Occipital lobe (tissue), 2 donors: ENCODE data around the gene SYNPO2L. TPM values are rescaled to one million over a fixed set of nuclear protein-coding genes. Genes with fewer than 3 reads are reported as not detected.
"Not testable (repeated sequence)": the region's sequence is repeated elsewhere in the genome, so short reads cannot be mapped to it uniquely, and the experiment has no call there.

Source experiments
- DNase-seq: peaks from one replicate; lab custom pipeline; 2025; lab: John Stamatoyannopoulos, UW
- total RNA-seq: library from RNA; depleted of rRNA; stranded (reverse); fragments of >200 nt; gene quantifications from one replicate; pipeline ENCODE4 v1.2.3, GENCODE V29; 2014

The SYNPO2L gene, protein sequence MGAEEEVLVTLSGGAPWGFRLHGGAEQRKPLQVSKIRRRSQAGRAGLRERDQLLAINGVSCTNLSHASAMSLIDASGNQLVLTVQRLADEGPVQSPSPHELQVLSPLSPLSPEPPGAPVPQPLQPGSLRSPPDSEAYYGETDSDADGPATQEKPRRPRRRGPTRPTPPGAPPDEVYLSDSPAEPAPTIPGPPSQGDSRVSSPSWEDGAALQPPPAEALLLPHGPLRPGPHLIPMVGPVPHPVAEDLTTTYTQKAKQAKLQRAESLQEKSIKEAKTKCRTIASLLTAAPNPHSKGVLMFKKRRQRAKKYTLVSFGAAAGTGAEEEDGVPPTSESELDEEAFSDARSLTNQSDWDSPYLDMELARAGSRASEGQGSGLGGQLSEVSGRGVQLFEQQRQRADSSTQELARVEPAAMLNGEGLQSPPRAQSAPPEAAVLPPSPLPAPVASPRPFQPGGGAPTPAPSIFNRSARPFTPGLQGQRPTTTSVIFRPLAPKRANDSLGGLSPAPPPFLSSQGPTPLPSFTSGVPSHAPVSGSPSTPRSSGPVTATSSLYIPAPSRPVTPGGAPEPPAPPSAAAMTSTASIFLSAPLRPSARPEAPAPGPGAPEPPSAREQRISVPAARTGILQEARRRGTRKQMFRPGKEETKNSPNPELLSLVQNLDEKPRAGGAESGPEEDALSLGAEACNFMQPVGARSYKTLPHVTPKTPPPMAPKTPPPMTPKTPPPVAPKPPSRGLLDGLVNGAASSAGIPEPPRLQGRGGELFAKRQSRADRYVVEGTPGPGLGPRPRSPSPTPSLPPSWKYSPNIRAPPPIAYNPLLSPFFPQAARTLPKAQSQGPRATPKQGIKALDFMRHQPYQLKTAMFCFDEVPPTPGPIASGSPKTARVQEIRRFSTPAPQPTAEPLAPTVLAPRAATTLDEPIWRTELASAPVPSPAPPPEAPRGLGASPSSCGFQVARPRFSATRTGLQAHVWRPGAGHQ
- total RNA-seq, result not detected

DNA sequence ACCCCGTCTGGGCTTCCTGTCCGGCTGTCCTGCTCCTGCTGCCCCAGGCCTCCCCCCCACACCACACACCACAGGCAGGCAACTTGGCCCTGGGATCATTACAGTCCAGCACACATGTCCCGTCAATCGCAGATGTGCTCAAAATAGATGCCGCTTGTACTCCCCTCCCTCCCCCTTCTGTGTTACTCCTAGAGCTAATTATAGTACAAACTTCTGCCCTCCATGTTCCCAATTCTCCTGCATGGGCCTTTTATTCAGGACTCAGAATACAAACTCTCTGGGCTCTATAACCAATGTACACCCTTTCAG, at the start of gene SYNPO2L:
Gene SYNPO2L, minus strand, starts transcription at position 40 of the 309 bp plus-strand sequence. CDS start 107 bp downstream, outside the sequence.
- DNase-seq, result no peak

DNA sequence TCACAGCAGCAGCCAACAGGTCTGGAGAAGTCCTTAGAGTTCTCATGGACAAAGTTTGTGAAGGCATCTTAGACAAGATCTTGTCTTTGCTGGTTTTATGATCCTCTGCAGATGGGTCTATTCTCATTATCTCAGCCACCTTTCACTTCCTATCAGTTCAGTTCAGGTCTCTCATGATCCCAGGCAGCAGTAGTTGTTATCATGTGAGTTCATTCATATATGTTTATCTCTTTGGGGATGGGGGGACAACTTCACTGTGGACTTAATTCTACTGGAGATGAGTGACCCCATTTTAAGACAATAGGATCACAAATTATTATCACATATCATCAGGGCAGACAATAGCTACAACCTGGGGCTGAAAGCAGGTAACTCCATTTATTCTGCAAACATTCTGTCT, 48.1 kb upstream of the SYNPO2L start:
- not testable (repeated sequence) for DNase-seq

DNA sequence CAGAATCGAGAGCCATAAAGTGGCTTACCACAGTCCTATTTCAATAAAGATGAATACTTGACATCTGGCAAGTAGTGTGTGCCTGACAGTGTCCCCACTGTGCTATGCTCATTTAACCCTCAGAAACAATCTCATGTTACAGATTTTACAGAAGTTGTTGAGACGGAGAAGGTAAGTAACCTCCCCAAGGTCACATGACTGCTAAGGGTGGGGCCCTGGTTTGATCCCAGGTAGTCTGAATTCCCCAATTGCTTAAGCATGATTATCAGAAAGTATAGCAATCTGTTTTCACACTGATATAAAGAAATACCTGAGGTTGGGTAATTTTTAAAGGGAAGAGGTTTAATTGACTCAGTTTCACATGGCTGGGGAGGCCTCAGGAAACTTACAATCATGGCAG, 43.0 kb upstream of the SYNPO2L start:
- DNase-seq, result not testable (repeated sequence)

GRCh38 chr10:73697675-73698159, 41.9 kb upstream of the SYNPO2L start, which contains the start of gene AGAP5:
AGAP5 (minus strand) TSS chr10:73698109; CDS start chr10:73697755, 354 bp downstream.
- not testable (repeated sequence) for DNase-seq

DNA sequence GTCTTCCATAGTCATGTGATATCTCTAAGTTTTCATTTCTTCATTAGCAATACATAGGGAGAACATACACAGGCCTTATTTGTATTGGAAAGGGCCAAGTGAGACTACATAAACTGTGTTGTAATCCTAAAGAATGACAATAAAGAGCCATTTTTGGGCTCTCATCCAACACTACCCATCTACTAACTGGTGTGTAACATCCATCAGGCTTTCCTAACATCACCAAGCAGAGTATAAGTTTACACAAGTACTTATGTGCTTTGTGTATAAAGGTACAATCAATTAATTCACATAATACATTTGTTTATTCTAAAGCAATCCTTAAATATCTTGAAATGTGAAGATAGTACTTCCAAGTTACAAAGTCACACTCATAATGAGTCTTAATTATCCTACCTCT, 39.5 kb upstream of the SYNPO2L start:
- not testable (repeated sequence) for DNase-seq

DNA sequence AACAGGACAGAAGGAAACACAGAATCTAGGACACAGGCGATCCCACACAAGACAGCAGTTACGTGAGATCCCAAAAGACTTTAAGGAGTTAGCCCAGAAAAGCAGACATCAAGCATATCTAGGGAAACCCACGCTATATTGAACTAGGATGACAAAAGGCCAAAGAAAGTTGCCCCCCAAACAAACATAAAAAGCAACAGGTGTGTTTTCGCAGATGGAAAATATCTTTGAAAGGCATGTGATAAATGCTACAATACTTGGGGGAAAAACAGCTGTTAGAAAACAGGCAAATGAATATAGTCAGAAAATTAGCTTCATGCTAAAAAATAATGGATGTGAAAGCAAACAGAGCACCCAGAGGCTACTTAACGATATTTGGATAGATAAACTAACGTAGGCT, 34.9 kb upstream of the SYNPO2L start:
- DNase-seq, result not testable (repeated sequence)

GRCh38 chr10:73689596-73689995, 33.8 kb upstream of the SYNPO2L start:
- not testable (repeated sequence) for DNase-seq

DNA sequence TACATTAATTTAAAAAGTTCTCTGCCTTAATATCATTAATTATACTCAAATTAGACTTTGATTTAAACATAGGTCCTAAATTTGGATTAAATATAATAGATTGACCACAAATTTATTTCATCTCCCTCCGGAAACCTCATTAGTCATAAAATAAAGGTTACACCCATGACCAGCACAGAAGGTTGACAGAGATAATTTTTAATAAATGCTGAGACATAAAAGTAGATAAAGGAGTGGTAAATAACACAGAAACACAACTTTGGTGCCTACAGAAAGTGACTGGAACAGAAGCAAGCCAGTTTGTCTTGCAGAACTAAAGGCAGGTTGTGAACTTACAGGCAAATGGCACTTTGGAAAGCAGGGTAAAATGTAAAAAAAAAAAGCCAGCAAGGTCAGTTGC, 31.8 kb upstream of the SYNPO2L start:
- not testable (repeated sequence) for DNase-seq

DNA sequence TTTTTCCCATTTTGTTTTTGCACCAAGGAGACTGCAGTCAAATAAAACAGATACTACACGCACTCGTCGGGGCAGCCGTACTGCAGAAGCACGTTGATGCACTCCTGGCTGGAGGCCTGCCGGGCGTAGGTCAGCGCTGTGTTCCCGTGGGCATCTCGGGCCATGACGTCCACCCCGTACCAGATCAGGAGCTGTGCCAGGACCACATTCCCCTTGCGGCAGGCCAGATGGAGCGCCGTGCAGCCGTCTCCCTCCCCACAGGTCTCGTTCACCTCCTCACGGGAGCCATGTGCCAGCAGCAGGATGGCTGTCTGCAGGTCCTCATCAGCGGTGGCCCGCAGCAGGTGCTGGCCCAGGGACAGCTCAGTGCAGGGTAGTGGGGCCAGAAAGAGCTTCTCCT, 18.7 kb upstream of the SYNPO2L start:
- not testable (repeated sequence) for DNase-seq

GRCh38 chr10:73668378-73668777, 12.5 kb upstream of the SYNPO2L start:
- not testable (repeated sequence) for DNase-seq

GRCh38 chr10:73666153-73666809, 10.5 kb upstream of the SYNPO2L start:
- DNase-seq, result not testable (repeated sequence)

DNA sequence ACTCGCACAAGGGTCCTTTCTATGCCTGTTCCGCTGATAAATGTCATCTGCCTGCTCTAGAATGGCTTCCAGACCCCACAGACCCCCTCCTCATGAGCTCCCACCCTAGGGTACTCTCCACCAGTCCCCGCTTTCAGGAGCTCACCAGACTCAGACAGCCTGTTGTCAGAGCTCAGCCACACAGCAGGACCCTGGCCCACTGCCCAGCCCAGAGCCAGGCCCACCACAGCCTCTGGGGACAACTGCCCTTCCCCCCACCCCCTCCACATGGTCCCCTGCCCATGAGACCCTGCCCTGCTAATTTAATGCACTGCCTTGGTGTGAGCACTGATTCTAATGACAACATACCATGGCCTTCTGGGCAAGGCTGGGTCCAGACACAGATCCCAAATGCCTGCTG, 9.8 kb upstream of the SYNPO2L start:
- DNase-seq, result not testable (repeated sequence)

DNA sequence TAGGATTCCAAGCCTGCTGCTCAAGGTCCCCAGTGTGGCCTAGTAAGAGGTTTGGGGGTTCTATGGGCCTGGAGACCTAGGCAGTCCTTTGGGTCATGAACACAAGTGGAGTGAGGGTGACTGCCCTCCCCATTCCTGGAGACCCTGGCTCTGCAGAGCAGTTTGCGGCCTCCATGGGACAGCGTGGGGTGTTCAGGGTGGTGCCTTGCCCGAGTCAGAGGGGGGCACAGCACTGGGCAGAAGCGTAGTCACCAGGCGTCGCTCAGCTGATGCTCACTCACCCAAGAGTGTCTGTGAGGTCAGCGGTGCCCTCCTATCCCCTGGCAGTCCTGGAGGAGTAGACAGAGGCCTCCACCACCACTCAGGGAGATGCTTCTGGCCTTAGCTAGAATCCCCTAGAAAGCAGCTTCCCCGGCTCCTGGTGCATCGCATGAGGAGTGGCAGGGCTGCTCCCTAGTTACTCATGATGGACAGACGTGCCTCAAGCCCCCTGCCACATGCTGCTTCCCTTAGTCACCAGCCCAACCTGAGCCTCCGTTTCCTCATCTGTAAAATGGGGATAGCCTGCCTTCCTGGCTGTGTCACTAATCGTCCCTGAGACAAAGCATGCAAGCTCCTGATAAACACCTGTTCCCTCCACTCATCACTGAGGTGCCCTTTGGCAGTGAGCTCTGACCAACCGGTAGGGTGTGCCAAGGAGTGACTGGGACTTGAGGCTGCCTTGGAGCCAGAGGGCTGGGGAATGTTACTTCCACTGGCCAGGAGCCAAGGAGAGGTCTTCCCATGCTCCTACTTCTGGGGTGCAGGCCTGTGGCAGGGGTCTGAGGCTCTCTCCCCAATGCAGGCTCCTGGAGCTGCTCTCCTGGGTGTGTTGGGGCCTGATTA, 8.6 kb upstream of the SYNPO2L start:
- DNase-seq, result not testable (repeated sequence)

DNA sequence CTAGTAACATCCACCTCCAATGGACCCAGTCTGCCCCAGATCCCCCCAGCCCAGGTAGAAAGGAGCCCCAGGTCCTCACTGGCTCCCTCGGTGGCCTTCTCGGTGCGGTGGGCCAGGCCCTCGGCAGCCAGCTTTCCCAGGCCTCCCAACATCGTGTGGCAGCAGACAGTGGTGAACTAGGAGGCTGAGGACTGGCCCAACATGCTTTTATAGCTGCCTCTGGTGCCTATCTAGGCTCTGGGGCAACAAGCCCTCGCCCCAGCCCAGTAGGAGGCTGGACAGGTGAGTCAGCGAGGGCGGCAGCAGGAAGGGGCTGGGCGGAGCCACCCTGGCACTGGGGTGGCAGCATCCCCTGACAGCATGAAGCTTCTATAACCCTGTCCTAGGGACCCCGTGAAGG, 7.8 kb upstream of the SYNPO2L start:
- DNase-seq, result not testable (repeated sequence)

GRCh38 chr10:73662705-73663104, 6.9 kb upstream of the SYNPO2L start:
- not testable (repeated sequence) for DNase-seq

GRCh38 chr10:73655257-73655989, 406 bp downstream of the SYNPO2L start:
- no peak for DNase-seq

DNA sequence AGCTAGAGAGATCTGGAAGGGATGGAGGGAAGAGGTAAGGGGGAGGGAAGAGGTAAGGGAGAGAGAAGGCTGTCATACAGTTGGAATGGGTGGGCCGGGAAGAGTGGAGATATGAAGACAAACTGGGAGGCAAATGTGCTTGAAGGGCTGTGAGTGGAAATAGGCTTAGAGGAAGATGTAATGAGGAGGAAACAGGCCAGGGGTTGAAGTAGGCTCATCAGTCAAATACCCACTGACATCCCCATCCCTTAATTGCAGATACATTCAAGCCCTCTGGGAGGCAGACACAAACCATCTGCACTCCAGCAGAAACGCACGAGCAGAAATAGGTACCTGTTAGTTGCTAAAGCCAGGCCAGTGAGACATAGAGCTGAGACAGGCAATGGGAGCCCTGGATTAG, 2.1 kb downstream of the SYNPO2L start:
- DNase-seq, result no peak

GRCh38 chr10:73653195-73653594, 2.6 kb downstream of the SYNPO2L start:
- no peak for DNase-seq

DNA sequence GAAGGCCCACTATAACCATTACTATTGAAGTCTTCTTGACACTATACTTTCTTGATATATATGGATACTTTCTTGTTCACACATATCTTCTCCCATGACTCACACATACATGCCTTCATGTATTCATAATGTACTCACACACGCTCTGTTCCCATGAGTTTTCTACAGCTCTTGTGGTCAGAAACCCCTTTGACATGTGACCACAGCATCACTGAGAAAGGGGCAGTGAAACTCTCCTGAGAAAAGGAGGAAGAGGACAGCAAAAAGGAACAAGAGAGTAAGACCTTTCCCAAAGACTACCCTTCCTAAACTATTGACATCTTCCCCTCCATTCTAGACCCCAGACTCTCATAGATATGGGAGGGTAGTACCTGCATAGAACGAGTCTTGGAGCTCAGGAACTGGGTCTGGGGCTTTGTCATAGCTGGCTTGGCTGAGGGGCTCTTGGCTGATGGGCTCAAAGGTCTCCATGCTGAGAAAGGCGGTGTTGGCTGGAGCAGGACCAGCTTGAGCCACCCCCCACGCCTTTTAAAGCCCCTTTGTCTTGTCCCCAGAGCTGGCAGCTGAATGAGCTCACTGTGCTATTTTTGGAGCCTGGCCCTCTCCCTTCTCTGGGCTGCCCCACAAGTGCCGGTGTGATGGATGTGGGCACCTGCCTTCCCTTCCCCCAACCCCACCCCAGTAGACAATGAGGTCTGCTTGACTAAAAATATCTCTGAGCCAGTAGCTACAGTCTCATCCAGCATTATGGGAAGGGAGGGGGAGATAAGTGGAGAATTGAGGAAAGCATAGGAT, 5.1 kb downstream of the SYNPO2L start:
- DNase-seq, result no peak
